ENCODE results near the gene SFSWAP. TPM values are rescaled to one million over a fixed set of nuclear protein-coding genes. Genes with fewer than 3 reads are reported as not detected.

SFSWAP gene
- total RNA-seq, 4 donors from 2014 or later = 47.3 to 169 (median 75.6) TPM

DNA sequence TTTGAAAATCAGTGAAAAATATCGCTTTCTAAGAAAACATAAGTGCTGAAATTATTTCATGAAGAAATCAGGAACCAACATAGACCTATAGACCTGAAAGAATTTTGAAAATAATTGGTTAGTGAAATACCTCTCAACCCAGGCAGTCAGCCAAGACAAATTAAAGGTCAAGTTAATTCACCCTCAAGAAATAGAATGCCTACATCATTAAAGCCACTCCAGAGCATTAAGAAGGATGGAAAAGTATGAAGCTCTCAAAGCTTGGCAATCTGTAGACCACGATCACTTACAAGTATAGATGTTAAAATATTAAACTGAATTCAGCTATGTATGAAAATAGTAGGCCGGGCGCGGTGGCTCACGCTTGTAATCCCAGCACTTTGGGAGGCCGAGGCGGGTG, 48.3 kb downstream of the SFSWAP start:
- no peak for DNase-seq
- Histone ChIP-seq H3K4me1 (no peaks in the 10 kb centered on the region), H3K27me3 (no peaks in the 10 kb centered on the region), H3K4me3 (no peak overlapping the region), H3K9me3 (no peaks in the 10 kb centered on the region), H3K27ac (no peak overlapping the region), H3K36me3 (peaks cover 0 to 82% (median 0%) of the 10 kb centered on the region in 3 donors)
- TF ChIP-seq, protein P1, sequence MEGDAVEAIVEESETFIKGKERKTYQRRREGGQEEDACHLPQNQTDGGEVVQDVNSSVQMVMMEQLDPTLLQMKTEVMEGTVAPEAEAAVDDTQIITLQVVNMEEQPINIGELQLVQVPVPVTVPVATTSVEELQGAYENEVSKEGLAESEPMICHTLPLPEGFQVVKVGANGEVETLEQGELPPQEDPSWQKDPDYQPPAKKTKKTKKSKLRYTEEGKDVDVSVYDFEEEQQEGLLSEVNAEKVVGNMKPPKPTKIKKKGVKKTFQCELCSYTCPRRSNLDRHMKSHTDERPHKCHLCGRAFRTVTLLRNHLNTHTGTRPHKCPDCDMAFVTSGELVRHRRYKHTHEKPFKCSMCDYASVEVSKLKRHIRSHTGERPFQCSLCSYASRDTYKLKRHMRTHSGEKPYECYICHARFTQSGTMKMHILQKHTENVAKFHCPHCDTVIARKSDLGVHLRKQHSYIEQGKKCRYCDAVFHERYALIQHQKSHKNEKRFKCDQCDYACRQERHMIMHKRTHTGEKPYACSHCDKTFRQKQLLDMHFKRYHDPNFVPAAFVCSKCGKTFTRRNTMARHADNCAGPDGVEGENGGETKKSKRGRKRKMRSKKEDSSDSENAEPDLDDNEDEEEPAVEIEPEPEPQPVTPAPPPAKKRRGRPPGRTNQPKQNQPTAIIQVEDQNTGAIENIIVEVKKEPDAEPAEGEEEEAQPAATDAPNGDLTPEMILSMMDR (IDR thresholded peaks at IDR 0.05) = no peak
- TF ChIP-seq POLR2A (IDR thresholded peaks at IDR 0.05) = no peak

DNA sequence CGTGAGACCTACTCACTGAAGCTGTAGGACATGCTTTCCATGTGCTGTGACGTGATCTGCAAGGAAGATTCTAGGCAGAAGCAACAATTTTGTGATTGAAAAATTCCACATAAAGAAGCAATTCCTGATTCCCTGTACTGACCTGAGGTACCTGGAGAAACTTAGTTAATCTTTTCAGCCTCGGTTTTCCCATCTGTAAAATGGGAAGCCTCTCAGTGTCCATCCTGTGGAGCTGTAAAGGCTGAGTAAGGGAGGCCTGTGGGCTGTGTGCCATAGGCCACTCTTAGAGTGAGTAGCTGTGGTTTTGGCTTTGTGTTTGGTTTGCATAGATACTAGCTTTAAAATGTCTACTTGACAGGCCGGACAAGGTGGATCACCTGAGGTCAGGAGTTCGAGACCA, 50.7 kb downstream of the SFSWAP start:
- Histone ChIP-seq H3K36me3 (peaks cover 0 to 82% (median 0%) of the 10 kb centered on the region in 3 donors), H3K9me3 (no peaks in the 10 kb centered on the region)
- no peak for DNase-seq

DNA sequence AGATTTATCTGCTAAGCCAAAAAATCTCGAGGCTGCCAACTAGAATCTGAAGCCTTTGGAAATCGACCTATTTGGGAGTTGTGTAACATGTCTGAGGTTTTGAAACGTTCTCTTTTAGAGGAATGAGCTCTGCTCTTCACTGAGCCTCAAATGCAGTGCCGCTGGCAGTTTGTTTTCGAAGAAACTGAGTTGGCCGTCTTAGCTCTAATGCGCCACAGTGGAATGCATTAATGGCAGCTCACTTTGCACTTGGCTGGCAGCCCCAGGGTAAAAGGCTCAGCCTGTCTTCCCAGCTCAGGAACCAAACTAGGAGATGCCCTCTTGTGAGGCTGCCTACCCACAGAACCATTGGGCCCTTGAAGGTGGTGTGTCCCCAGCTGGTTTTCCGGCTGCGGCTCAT, 53.8 kb downstream of the SFSWAP start:
- H3K27me3 ChIP-seq = no peaks in the 10 kb centered on the region
- peaks cover 0 to 82% (median 0%) of the 10 kb centered on the region in 3 donors for H3K36me3 ChIP-seq
- no peak overlapping the region for H3K4me3 ChIP-seq
- no peak for DNase-seq
- TF ChIP-seq POLR2A (IDR thresholded peaks at IDR 0.05) = no peak
- TF ChIP-seq, protein P1 (IDR thresholded peaks at IDR 0.05) = no peak
- H3K4me1 ChIP-seq = peaks cover 0 to 3% (median 0%) of the 10 kb centered on the region in 4 donors
- H3K9me3 ChIP-seq = no peaks in the 10 kb centered on the region
- H3K27ac ChIP-seq = no peak overlapping the region

More for the DNA sequence above, 50.7 kb downstream of the SFSWAP start:
- Histone ChIP-seq H3K4me3 (no peak overlapping the region), H3K27ac (no peak overlapping the region), H3K27me3 (no peaks in the 10 kb centered on the region), H3K4me1 (peaks cover 0 to 3% (median 0%) of the 10 kb centered on the region in 4 donors)
- no peak for TF ChIP-seq POLR2A (IDR thresholded peaks at IDR 0.05)
- TF ChIP-seq, protein P1 (IDR thresholded peaks at IDR 0.05) = no peak

DNA sequence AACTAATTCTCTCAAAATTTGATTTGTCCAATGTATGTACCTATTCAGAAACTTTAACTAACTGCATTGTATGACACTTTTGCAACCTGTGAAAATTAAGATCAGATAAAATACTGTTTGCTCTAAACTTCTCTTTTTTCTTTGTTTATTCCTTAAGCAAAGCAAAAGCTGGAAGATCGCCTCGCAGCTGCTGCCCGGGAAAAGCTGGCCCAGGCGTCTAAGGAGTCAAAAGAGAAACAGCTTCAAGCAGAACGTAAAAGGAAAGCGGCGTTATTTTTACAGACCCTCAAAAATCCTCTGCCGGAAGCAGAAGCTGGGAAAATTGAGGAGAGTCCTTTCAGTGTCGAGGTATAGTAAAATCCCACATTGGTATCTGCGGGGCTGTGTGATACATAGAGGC, 55.1 kb downstream of the SFSWAP start:
- DNase-seq = no peak
- Histone ChIP-seq H3K27ac (peak overlapping the region in 1 of 4 donors; percentile 3), H3K4me1 (peaks cover 0 to 3% (median 0%) of the 10 kb centered on the region in 4 donors)

DNA sequence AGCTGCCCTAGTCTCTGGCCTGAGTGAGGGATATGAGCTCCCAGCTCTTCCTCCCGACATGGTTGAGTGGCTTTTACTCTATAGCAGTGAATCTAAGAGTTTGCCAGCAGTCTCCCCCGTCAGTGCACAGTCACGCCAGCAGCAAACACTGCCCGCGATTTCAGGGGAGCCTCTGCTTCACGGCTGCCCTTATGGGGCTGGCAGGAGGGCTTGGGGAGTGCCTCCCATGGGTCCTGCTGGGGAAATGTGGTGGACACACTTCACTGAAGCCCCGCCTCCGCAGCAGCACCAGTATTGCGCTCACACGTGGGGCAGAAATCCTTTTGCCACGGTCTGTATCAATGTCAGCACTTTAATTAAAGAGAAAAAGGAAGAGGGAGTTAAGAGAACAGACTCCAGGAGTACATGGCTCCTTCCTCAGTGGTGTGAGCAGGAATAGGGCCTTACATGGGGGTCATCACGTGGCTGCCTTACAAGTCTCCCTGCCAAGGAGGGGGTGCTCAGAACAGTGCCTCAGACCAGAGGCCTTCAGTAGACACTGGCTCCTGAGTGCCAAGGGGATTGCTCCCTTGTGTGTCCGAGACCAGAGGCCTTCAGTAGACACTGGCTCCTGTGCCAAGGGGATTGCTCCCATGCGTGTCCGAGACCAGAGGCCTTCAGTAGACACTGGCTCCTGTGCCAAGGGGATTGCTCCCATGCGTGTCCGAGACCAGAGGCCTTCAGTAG, 55.7 kb downstream of the SFSWAP start:
- DNase-seq = peak in 2 of 3 donors; percentile 63 to 68
- H3K27me3 ChIP-seq = no peaks in the 10 kb centered on the region
- H3K4me3 ChIP-seq = no peak overlapping the region
- H3K36me3 ChIP-seq = peaks cover 0 to 87% (median 0%) of the 10 kb centered on the region in 3 donors
- peaks cover 0 to 3% (median 0%) of the 10 kb centered on the region in 4 donors for H3K4me1 ChIP-seq
- no peak for TF ChIP-seq POLR2A (IDR thresholded peaks at IDR 0.05)
- TF ChIP-seq, protein P1 (IDR thresholded peaks at IDR 0.05) = no peak
- peak overlapping the region in 1 of 4 donors; percentile 3 for H3K27ac ChIP-seq
- no peaks in the 10 kb centered on the region for H3K9me3 ChIP-seq

More for the DNA sequence above, 55.1 kb downstream of the SFSWAP start:
- H3K9me3 ChIP-seq = no peaks in the 10 kb centered on the region
- no peak for TF ChIP-seq POLR2A (IDR thresholded peaks at IDR 0.05)
- TF ChIP-seq, protein P1 (IDR thresholded peaks at IDR 0.05) = no peak
- H3K4me3 ChIP-seq = no peak overlapping the region
- peaks cover 0 to 86% (median 0%) of the 10 kb centered on the region in 3 donors for H3K36me3 ChIP-seq
- H3K27me3 ChIP-seq = no peaks in the 10 kb centered on the region
